GM18517 (cell line): ENCODE measurements around the gene FBN2.

Source experiments
- ATAC-seq: cut with Tn5 transposase; IDR thresholded peaks from one replicate; pipeline ENCODE4 v1.9.1; 2021; ENCODE audit warnings: mild to moderate bottlenecking, moderate library complexity; ENCODE audit not compliant: unreplicated experiment

Gene FBN2

GRCh38 chr5:128216285-128216684 is 321.8 kb downstream of the FBN2 start:
- no peak for ATAC-seq

GRCh38 chr5:128213833-128214232 is 324.2 kb downstream of the FBN2 start:
- no peak for ATAC-seq

GRCh38 chr5:128213340-128213739 is 324.7 kb downstream of the FBN2 start:
- peak; percentile 69 for ATAC-seq

- ATAC-seq: no peak
These were observed 325.7 kb downstream of the FBN2 start for GRCh38 chr5:128212191-128212806.

GRCh38 chr5:128208436-128208835 is 329.6 kb downstream of the FBN2 start:
- ATAC-seq: no peak
